ENCODE data around the gene PNPLA5. TPM values are rescaled to one million over a fixed set of nuclear protein-coding genes. Genes with fewer than 3 reads are reported as not detected.

The PNPLA5 gene
- total and polyA plus RNA-seq, 4 donors = not detected

DNA sequence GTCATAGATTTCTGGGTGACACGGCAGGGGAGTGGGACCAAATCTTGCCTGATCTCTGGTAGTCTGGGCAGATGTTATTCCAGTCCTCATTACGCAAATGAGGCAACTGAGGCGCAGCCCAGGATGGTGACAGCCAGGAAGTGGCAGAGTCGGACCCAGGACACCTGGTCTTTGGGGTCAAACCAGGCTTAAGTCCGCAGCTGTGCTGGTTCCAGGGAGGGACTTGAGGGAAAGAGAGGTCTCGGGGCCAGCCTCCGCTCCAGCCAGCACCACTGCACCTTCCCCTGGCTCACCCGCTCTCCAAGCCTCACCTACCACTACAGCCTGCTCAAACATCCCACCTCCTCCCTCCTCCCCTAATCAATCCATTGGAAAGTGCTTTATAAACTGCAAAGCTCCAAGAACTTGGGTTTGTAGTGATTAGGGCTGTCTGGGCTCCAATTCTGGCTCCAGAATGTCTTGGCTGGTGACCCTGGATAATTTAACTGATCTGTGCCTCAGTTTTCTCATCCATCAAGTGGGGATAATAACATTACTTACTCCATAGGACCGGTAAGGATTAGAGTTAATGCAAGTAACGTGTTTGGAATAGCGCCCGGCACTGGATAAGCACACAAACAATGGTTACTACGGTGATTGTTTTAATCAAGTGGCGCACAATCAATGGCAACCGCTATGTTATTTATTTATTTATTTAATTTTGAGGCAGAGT, 526 bp upstream of the PNPLA5 start:
- no peak overlapping the region for H3K4me3 ChIP-seq
- H3K27ac ChIP-seq (ENCODE audit: low read depth in 1 of 2, low read length in 1 of 2) = no peak overlapping the region
- H3K27me3 ChIP-seq (ENCODE audit: control insufficient read depth in 3 of 3, insufficient read depth in 3 of 3, low read length in 2 of 3) = peaks cover 0 to 37% (median 26%) of the 10 kb centered on the region in 3 donors
- TF ChIP-seq, protein P1, sequence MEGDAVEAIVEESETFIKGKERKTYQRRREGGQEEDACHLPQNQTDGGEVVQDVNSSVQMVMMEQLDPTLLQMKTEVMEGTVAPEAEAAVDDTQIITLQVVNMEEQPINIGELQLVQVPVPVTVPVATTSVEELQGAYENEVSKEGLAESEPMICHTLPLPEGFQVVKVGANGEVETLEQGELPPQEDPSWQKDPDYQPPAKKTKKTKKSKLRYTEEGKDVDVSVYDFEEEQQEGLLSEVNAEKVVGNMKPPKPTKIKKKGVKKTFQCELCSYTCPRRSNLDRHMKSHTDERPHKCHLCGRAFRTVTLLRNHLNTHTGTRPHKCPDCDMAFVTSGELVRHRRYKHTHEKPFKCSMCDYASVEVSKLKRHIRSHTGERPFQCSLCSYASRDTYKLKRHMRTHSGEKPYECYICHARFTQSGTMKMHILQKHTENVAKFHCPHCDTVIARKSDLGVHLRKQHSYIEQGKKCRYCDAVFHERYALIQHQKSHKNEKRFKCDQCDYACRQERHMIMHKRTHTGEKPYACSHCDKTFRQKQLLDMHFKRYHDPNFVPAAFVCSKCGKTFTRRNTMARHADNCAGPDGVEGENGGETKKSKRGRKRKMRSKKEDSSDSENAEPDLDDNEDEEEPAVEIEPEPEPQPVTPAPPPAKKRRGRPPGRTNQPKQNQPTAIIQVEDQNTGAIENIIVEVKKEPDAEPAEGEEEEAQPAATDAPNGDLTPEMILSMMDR (IDR thresholded peaks at IDR 0.05; ENCODE audit: control extremely low read depth, extremely low read depth) = no peak
- 47 to 49% methylated on average over 15 of the region's 15 CpGs for WGBS, 2 donors
- peaks cover 0 to 4% (median 0%) of the 10 kb centered on the region in 4 donors for H3K9me3 ChIP-seq (ENCODE audit: control insufficient read depth in 4 of 4, insufficient read depth in 3 of 4, low read length in 3 of 4)
- no peak for DNase-seq
- no peaks in the 10 kb centered on the region for H3K36me3 ChIP-seq (ENCODE audit: control insufficient read depth in 4 of 4, insufficient read depth in 4 of 4, low read length in 4 of 4)
- H3K4me1 ChIP-seq (ENCODE audit: control insufficient read depth in 5 of 5, insufficient read depth in 5 of 5, low read length in 5 of 5) = no peaks in the 10 kb centered on the region
- no peak for ATAC-seq (ENCODE audit: insufficient read depth, low FRiP score)
- no peak overlapping the region for H3K9ac ChIP-seq (ENCODE audit: insufficient read depth in 1 of 2, low read length in 2 of 2)

DNA sequence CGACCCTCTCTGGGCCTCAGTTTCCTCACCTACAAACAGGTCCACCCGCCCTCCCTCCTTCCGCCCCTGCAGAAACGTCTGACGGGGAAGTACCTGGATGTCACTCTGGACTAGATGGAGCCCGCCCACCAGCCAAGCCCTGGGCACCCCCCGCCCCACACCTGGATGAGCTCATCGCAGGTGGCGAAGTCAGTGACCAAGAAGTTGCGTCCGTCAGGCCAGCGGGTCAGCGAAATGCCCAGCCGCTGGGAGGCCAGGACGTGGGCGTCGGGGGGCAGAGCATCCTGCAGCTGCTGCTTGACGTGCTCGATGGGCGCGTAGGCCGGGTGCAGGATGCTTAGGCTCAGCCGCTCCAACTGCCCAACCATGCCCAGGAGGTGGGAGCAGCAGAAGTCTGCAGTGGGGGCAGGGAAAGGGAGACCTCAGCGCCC, 897 bp downstream of the PNPLA5 start:
- Histone ChIP-seq H3K9me3 (ENCODE audit: control insufficient read depth in 4 of 4, insufficient read depth in 3 of 4, low read length in 3 of 4) (peaks cover 0 to 4% (median 0%) of the 10 kb centered on the region in 4 donors), H3K27ac (ENCODE audit: low read depth in 1 of 2, low read length in 1 of 2) (no peak overlapping the region), H3K4me3 (no peak overlapping the region), H3K36me3 (ENCODE audit: control insufficient read depth in 4 of 4, insufficient read depth in 4 of 4, low read length in 4 of 4) (no peaks in the 10 kb centered on the region), H3K27me3 (ENCODE audit: control insufficient read depth in 3 of 3, insufficient read depth in 3 of 3, low read length in 2 of 3) (peaks cover 0 to 37% (median 26%) of the 10 kb centered on the region in 3 donors), H3K4me1 (ENCODE audit: control insufficient read depth in 5 of 5, insufficient read depth in 5 of 5, low read length in 5 of 5) (no peaks in the 10 kb centered on the region), H3K9ac (ENCODE audit: insufficient read depth in 1 of 2, low read length in 2 of 2) (no peak overlapping the region)
- 19 to 25% methylated on average over 24 of the region's 24 CpGs for WGBS, 2 donors
- ATAC-seq (ENCODE audit: insufficient read depth, low FRiP score) (no peak), DNase-seq (no peak)
- TF ChIP-seq, protein P1 (IDR thresholded peaks at IDR 0.05; ENCODE audit: control extremely low read depth, extremely low read depth) = no peak

DNA sequence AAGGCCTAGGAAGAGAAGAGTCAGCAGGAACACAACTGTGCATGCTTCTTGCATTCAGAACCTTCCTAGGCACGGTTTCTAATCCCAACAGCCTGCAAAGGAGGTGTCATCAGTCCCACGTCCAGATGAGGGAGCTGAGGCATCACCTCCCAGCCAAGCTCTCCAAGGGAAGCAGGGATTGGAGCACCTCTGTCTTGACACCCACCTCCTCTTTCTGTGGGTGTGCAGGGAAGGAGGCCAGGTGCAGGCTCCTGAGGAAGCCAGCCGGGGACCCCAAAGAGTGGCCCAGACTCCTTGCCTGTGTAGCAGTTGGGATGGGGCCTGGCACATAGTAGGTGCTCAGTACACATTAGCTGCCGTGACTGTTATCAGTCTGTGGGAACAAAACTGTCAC, 2.0 kb downstream of the PNPLA5 start:
- no peak overlapping the region for H3K9ac ChIP-seq (ENCODE audit: insufficient read depth in 1 of 2, low read length in 2 of 2)
- H3K9me3 ChIP-seq (ENCODE audit: control insufficient read depth in 4 of 4, insufficient read depth in 3 of 4, low read length in 3 of 4) = peaks cover 0 to 7% (median 0%) of the 10 kb centered on the region in 4 donors
- no peaks in the 10 kb centered on the region for H3K4me1 ChIP-seq (ENCODE audit: control insufficient read depth in 5 of 5, insufficient read depth in 5 of 5, low read length in 5 of 5)
- H3K4me3 ChIP-seq = no peak overlapping the region
- no peak overlapping the region for H3K27ac ChIP-seq (ENCODE audit: low read depth in 1 of 2, low read length in 1 of 2)
- DNase-seq (no peak), ATAC-seq (ENCODE audit: insufficient read depth, low FRiP score) (no peak)
- H3K27me3 ChIP-seq (ENCODE audit: control insufficient read depth in 3 of 3, insufficient read depth in 3 of 3, low read length in 2 of 3) = peaks cover 0 to 37% (median 26%) of the 10 kb centered on the region in 3 donors
- H3K36me3 ChIP-seq (ENCODE audit: control insufficient read depth in 4 of 4, insufficient read depth in 4 of 4, low read length in 4 of 4) = no peaks in the 10 kb centered on the region
- 54 to 58% methylated on average over 4 of the region's 4 CpGs for WGBS, 2 donors
- TF ChIP-seq, protein P1 (IDR thresholded peaks at IDR 0.05; ENCODE audit: control extremely low read depth, extremely low read depth) = no peak
